ENCODE measurements around the gene VPS72.
"Not testable (repeated sequence)": the region's sequence is repeated elsewhere in the genome, so short reads cannot be mapped to it uniquely, and the experiment has no call there.

Gene VPS72, protein sequence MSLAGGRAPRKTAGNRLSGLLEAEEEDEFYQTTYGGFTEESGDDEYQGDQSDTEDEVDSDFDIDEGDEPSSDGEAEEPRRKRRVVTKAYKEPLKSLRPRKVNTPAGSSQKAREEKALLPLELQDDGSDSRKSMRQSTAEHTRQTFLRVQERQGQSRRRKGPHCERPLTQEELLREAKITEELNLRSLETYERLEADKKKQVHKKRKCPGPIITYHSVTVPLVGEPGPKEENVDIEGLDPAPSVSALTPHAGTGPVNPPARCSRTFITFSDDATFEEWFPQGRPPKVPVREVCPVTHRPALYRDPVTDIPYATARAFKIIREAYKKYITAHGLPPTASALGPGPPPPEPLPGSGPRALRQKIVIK

GRCh38 chr1:151189637-151190445 is at the start of gene VPS72:
Gene VPS72 (minus strand): TSS chr1:151190197. CDS start chr1:151190121, 76 bp downstream.
- no peaks in the 10 kb centered on the region for H3K9me3 ChIP-seq (ENCODE audit: control insufficient read depth, insufficient read depth, low read depth, low read length)
- H3K27ac ChIP-seq (ENCODE audit: low read depth, low read length): peak within 1 kb of the TSS; percentile 51; the same call in 1 of the 2 replicates
- H3K36me3 ChIP-seq (ENCODE audit: control insufficient read depth, insufficient read depth, low read length): peaks cover 16% of the 10 kb centered on the region
- H3K9ac ChIP-seq (ENCODE audit: low read length): peak within 1 kb of the TSS; percentile 81
- no peaks in the 10 kb centered on the region for H3K4me1 ChIP-seq (ENCODE audit: control insufficient read depth, insufficient read depth, low read length)
- no peaks in the 10 kb centered on the region for H3K27me3 ChIP-seq (ENCODE audit: control insufficient read depth, insufficient read depth, low read length)
- H3K4me3 ChIP-seq (ENCODE audit: low read depth, low read length): peak within 1 kb of the TSS; percentile 96

DNA sequence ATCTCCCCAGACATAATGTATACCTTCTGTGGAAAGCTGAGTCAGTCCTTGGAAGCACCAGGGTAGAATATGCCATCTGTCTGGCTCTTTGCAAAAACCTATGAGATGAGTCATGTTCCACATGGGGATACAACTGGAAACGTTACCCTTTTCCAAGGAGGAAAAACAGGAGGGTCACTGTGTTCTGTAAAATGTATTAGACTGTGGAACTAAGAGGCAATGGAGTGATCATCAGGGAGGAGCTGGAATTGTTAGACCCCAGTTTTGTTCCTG is 48.4 kb upstream of the VPS72 start:
- peaks cover 100% of the 10 kb centered on the region for H3K36me3 ChIP-seq (ENCODE audit: control insufficient read depth, insufficient read depth, low read length)
- no peak overlapping the region for H3K4me3 ChIP-seq (ENCODE audit: low read depth, low read length)

DNA sequence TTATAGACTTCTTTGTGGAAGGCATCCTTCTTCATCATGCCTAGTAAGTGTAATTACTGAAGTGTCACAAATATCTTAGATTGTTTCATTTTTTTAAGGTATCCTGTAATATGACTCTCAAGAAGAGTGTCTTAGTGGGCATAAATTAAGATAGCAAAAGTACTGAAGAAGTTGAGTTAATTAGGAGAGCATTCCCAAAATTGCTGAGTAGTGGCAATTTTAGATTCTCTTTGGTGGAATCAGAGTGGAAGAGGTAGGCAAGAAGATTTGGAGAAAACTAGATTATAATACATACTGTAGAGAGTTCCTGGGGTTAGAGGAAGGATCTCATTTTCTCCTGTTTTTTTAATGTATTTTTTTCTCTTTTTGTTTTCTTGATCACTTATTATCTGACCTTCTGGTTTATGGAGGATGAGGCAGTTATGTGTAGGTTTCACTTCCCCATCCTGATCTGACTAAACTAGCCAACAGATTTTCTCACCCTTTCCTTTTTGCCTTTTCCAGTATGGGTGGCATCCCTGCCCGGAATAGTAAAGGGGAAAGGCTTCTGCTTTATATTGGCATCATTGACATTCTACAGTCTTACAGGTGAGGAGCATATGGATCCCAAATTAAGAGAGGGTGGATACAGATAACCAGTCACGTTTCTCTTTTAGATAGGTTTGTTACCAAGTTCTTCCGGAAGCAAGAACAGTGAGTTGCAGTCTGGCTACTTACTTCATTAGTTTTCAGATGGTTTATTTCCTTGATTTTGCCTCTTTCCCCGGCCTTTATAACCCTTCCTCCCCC is 47.9 kb upstream of the VPS72 start:
- Histone ChIP-seq H3K36me3 (ENCODE audit: control insufficient read depth, insufficient read depth, low read length) (peaks cover 98% of the 10 kb centered on the region), H3K9me3 (ENCODE audit: control insufficient read depth, insufficient read depth, low read depth, low read length) (no peaks in the 10 kb centered on the region), H3K27ac (ENCODE audit: low read depth, low read length) (no peak overlapping the region)

More for the DNA sequence above, 48.4 kb upstream of the VPS72 start:
- H3K27me3 ChIP-seq (ENCODE audit: control insufficient read depth, insufficient read depth, low read length): no peaks in the 10 kb centered on the region
- no peaks in the 10 kb centered on the region for H3K4me1 ChIP-seq (ENCODE audit: control insufficient read depth, insufficient read depth, low read length)
- H3K9me3 ChIP-seq (ENCODE audit: control insufficient read depth, insufficient read depth, low read depth, low read length): no peaks in the 10 kb centered on the region
- no peak overlapping the region for H3K9ac ChIP-seq (ENCODE audit: low read length)
- no peak overlapping the region for H3K27ac ChIP-seq (ENCODE audit: low read depth, low read length)

GRCh38 chr1:151235235-151235634 is 45.2 kb upstream of the VPS72 start:
- no peak overlapping the region for H3K27ac ChIP-seq (ENCODE audit: low read depth, low read length)
- H3K9me3 ChIP-seq (ENCODE audit: control insufficient read depth, insufficient read depth, low read depth, low read length): no peaks in the 10 kb centered on the region
- no peaks in the 10 kb centered on the region for H3K27me3 ChIP-seq (ENCODE audit: control insufficient read depth, insufficient read depth, low read length)
- H3K36me3 ChIP-seq (ENCODE audit: control insufficient read depth, insufficient read depth, low read length): peaks cover 97% of the 10 kb centered on the region
- no peak overlapping the region for H3K4me3 ChIP-seq (ENCODE audit: low read depth, low read length)
- H3K9ac ChIP-seq (ENCODE audit: low read length): no peak overlapping the region
- H3K4me1 ChIP-seq (ENCODE audit: control insufficient read depth, insufficient read depth, low read length): no peaks in the 10 kb centered on the region

More for the DNA sequence above, 47.9 kb upstream of the VPS72 start:
- Histone ChIP-seq H3K27me3 (ENCODE audit: control insufficient read depth, insufficient read depth, low read length) (no peaks in the 10 kb centered on the region), H3K9ac (ENCODE audit: low read length) (no peak overlapping the region), H3K4me1 (ENCODE audit: control insufficient read depth, insufficient read depth, low read length) (no peaks in the 10 kb centered on the region), H3K4me3 (ENCODE audit: low read depth, low read length) (no peak overlapping the region)

DNA sequence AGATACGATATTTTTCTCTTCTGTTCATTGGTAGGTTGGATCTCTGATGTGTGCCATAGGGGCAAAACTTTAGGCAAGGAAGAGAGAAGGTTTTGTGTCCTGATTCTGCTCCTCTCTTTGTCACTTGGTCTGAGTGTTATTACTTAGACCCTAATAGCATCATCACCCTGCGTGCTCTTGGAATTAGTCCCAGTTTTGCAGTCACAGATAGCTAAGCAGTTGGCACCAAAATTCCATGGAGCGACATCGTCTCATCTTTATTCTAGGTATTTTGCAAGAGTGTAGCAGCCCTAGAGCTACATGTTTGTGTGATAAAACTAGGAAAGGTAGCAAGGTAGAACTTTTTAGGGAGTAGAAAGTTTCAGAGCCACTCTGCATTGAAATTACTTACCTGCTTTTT is 32.1 kb upstream of the VPS72 start:
- peaks cover 43% of the 10 kb centered on the region for H3K36me3 ChIP-seq (ENCODE audit: control insufficient read depth, insufficient read depth, low read length)
- no peaks in the 10 kb centered on the region for H3K4me1 ChIP-seq (ENCODE audit: control insufficient read depth, insufficient read depth, low read length)
- H3K9me3 ChIP-seq (ENCODE audit: control insufficient read depth, insufficient read depth, low read depth, low read length): no peaks in the 10 kb centered on the region
- H3K4me3 ChIP-seq (ENCODE audit: low read depth, low read length): no peak overlapping the region
- H3K27ac ChIP-seq (ENCODE audit: low read depth, low read length): no peak overlapping the region
- H3K9ac ChIP-seq (ENCODE audit: low read length): no peak overlapping the region
- H3K27me3 ChIP-seq (ENCODE audit: control insufficient read depth, insufficient read depth, low read length): no peaks in the 10 kb centered on the region

- H3K9ac ChIP-seq (ENCODE audit: low read length): no peak overlapping the region
- peaks cover 38% of the 10 kb centered on the region for H3K36me3 ChIP-seq (ENCODE audit: control insufficient read depth, insufficient read depth, low read length)
- no peaks in the 10 kb centered on the region for H3K4me1 ChIP-seq (ENCODE audit: control insufficient read depth, insufficient read depth, low read length)
Observed at GRCh38 chr1:151221616-151222015, 31.6 kb upstream of the VPS72 start.

DNA sequence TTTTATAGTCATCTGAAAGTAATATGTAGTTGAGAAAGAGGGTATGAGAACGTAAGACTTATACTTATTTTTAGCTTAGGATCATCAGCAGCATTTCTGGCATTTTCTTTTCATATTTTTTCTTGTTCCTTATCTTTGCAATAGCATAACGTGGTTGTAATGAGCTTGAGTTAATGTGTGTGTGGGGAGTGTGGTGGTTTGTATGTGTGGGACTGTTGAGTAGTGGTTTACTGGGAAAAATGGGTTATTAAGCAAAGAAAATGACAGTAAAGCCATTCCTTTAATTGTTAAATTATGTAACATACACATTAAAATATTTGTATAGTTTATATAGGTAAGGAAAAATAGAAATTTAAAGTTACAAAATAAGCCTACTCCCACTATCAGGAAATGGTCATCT is 23.6 kb upstream of the VPS72 start:
- no peak overlapping the region for H3K4me3 ChIP-seq (ENCODE audit: low read depth, low read length)
- H3K9ac ChIP-seq (ENCODE audit: low read length): no peak overlapping the region
- no peaks in the 10 kb centered on the region for H3K27me3 ChIP-seq (ENCODE audit: control insufficient read depth, insufficient read depth, low read length)
- no peaks in the 10 kb centered on the region for H3K4me1 ChIP-seq (ENCODE audit: control insufficient read depth, insufficient read depth, low read length)
- H3K36me3 ChIP-seq (ENCODE audit: control insufficient read depth, insufficient read depth, low read length): peaks cover 44% of the 10 kb centered on the region
- H3K9me3 ChIP-seq (ENCODE audit: control insufficient read depth, insufficient read depth, low read depth, low read length): no peaks in the 10 kb centered on the region
- no peak overlapping the region for H3K27ac ChIP-seq (ENCODE audit: low read depth, low read length)

More at GRCh38 chr1:151221616-151222015, 31.6 kb upstream of the VPS72 start:
- Histone ChIP-seq H3K9me3 (ENCODE audit: control insufficient read depth, insufficient read depth, low read depth, low read length) (no peaks in the 10 kb centered on the region), H3K27ac (ENCODE audit: low read depth, low read length) (no peak overlapping the region), H3K27me3 (ENCODE audit: control insufficient read depth, insufficient read depth, low read length) (no peaks in the 10 kb centered on the region), H3K4me3 (ENCODE audit: low read depth, low read length) (no peak overlapping the region)

GRCh38 chr1:151211972-151212705 is 22.1 kb upstream of the VPS72 start:
- H3K4me1 ChIP-seq (ENCODE audit: control insufficient read depth, insufficient read depth, low read length): no peaks in the 10 kb centered on the region
- no peaks in the 10 kb centered on the region for H3K9me3 ChIP-seq (ENCODE audit: control insufficient read depth, insufficient read depth, low read depth, low read length)
- peaks cover 51% of the 10 kb centered on the region for H3K36me3 ChIP-seq (ENCODE audit: control insufficient read depth, insufficient read depth, low read length)
- H3K27ac ChIP-seq (ENCODE audit: low read depth, low read length): no peak overlapping the region
- H3K4me3 ChIP-seq (ENCODE audit: low read depth, low read length): no peak overlapping the region
- no peak overlapping the region for H3K9ac ChIP-seq (ENCODE audit: low read length)
- no peaks in the 10 kb centered on the region for H3K27me3 ChIP-seq (ENCODE audit: control insufficient read depth, insufficient read depth, low read length)

GRCh38 chr1:151210830-151211229 is 20.8 kb upstream of the VPS72 start:
- no peak overlapping the region for H3K9ac ChIP-seq (ENCODE audit: low read length)
- no peak overlapping the region for H3K27ac ChIP-seq (ENCODE audit: low read depth, low read length)
- H3K27me3 ChIP-seq (ENCODE audit: control insufficient read depth, insufficient read depth, low read length): no peaks in the 10 kb centered on the region
- H3K4me1 ChIP-seq (ENCODE audit: control insufficient read depth, insufficient read depth, low read length): no peaks in the 10 kb centered on the region
- no peaks in the 10 kb centered on the region for H3K9me3 ChIP-seq (ENCODE audit: control insufficient read depth, insufficient read depth, low read depth, low read length)
- no peak overlapping the region for H3K4me3 ChIP-seq (ENCODE audit: low read depth, low read length)
- peaks cover 62% of the 10 kb centered on the region for H3K36me3 ChIP-seq (ENCODE audit: control insufficient read depth, insufficient read depth, low read length)

GRCh38 chr1:151205381-151205965 is 15.5 kb upstream of the VPS72 start:
- H3K9ac ChIP-seq (ENCODE audit: low read length); H3K27ac ChIP-seq (ENCODE audit: low read depth, low read length); H3K4me1 ChIP-seq (ENCODE audit: control insufficient read depth, insufficient read depth, low read length); H3K27me3 ChIP-seq (ENCODE audit: control insufficient read depth, insufficient read depth, low read length); H3K4me3 ChIP-seq (ENCODE audit: low read depth, low read length); H3K9me3 ChIP-seq (ENCODE audit: control insufficient read depth, insufficient read depth, low read depth, low read length): not testable (repeated sequence)
- peaks cover 62% of the 10 kb centered on the region for H3K36me3 ChIP-seq (ENCODE audit: control insufficient read depth, insufficient read depth, low read length)

All from HUES6 (cell line).